ENCODE results near the gene OR6C74.

- TF ChIP-seq CTCF (IDR thresholded peaks at IDR 0.05; ENCODE audit: insufficient read depth, low read length, poor library complexity, severe bottlenecking) = no peak
- TF ChIP-seq EZH2phosphoT487 (conservative IDR thresholded peaks at IDR 0.05; ENCODE audit: low read length) = no peak
Measured at GRCh38 chr12:55246159-55246558, 1.8 kb downstream of the OR6C74 start.

All from SU-DHL-6 (cell line).